ENCODE data around the gene PTPRN.

The PTPRN gene

DNA sequence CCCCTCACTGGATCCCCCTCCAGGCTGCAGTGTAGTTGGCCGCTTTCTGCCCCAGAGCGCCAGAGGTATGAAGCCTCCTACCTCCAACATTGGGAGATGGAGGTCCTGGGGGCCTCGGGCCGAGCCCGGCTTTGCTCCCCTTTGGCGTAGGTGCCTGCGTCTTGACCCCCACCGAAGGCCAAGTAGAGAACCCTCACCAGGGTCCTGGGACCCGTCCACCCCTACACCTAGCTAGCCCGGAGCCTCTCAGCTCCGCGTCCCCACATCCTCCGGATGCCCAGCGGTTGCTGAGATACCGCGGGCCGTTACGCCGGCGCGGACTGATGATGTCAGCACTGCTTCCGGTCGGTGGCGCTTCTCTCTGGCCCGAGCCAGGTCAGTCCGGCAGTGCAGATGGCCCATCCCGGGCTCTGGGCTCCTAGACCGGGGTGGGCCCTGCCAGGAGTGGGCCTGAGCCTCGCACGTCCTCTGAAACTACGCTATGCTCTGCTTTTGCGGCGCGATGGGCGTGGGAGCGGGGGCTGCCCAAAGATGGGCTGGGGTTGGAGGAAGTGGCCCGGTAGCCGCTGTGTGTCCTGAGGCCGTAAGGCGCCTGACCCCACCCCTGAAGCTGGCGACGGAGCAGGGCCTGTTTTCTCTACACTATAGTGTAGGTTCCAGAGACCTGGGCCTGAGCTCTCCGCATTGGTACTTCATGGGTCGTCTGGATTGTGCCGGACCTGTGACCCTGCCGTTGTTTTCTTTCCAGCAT lies 63.9 kb downstream of the PTPRN start, which contains the start of the genes GLB1L and STK16:
Gene GLB1L (minus strand): TSS at position 297 of the 751 bp plus-strand sequence. CDS start 1,871 bp downstream, outside the sequence.
Gene STK16 (plus strand): TSS at position 332 of the 751 bp plus-strand sequence. CDS start 521 bp downstream, outside the sequence.
- peak; percentile 94 for DNase-seq

DNA sequence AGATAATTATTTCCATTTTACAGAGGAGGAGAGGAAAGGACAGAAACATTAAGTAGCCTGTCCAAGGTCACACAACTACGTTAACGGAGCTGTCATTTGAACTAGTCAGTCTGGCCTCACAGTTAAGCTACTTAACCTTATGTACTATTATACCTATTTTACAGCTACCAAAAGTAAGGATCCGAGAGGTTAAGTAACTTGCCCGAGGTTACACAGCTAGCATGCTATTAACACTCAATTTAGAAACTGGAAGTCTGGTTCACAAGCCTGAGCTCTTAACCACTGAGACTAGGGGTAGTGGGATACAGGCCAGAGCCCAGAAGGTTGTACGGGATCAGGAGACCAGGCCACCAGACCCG lies 64.4 kb downstream of the PTPRN start:
- DNase-seq: no peak

DNA sequence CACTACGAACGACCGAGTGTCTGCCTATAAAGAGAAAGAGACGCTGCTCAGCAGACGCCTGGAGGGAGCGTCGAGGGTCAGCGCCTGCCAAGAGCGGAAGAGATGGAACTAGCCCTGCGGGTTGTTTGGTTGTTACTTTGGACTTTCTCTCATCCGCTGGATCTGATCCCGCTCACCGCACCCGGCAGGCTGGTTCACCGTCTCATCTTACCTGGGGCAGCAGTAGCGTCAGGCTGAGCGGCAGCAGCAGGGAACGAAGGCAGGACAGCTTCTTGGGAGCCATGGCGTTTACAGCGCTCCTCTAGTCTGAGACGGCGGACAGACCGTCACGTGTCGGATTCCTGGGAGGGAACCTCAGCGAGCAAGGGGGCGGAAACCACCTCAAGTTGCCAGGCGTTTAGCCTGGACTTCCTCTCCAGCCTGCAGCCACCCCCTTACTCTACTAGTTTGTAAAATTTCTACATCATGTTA lies 65.9 kb downstream of the PTPRN start:
- DNase-seq: peak; percentile 44
